Smooth muscle cell of the brain vasculature (primary cell): Measurements from ENCODE around the gene KANSL1.
A peak's percentile ranks its signal among the peaks of the same experiment; 100 is the strongest.
"Not testable (repeated sequence)": the region's sequence is repeated elsewhere in the genome, so short reads cannot be mapped to it uniquely, and the experiment has no call there.

ENCODE experiments used
- DNase-seq: peaks from one replicate; pipeline ENCODE4 v3.0.0-alpha.2; 2012; ENCODE audit warnings: low read depth, low spot score

Gene KANSL1

GRCh38 chr17:46020998-46021397, 172.2 kb downstream of the KANSL1 start:
- no peak for DNase-seq

- no peak for DNase-seq
These were observed 173.0 kb downstream of the KANSL1 start for GRCh38 chr17:46020023-46020761.

- DNase-seq: not testable (repeated sequence)
These were observed 173.8 kb downstream of the KANSL1 start for GRCh38 chr17:46019408-46019925.

GRCh38 chr17:46013502-46014165, 179.6 kb downstream of the KANSL1 start:
- no peak for DNase-seq

GRCh38 chr17:46013127-46013501, 180.1 kb downstream of the KANSL1 start:
- no peak for DNase-seq

GRCh38 chr17:46012506-46013079, 180.6 kb downstream of the KANSL1 start:
- DNase-seq: no peak

- DNase-seq: no peak
These were observed 181.3 kb downstream of the KANSL1 start for GRCh38 chr17:46011711-46012505.

- no peak for DNase-seq
These were observed 182.5 kb downstream of the KANSL1 start for GRCh38 chr17:46010597-46011186.

GRCh38 chr17:46009681-46010596, 183.3 kb downstream of the KANSL1 start:
- no peak for DNase-seq

GRCh38 chr17:46008591-46008990, 184.6 kb downstream of the KANSL1 start:
- no peak for DNase-seq

- DNase-seq: no peak
These were observed 185.7 kb downstream of the KANSL1 start for GRCh38 chr17:46007461-46007965.

- DNase-seq: not testable (repeated sequence)
These were observed 187.1 kb downstream of the KANSL1 start for GRCh38 chr17:46006082-46006481.

GRCh38 chr17:46003907-46004748, 189.1 kb downstream of the KANSL1 start:
- no peak for DNase-seq

GRCh38 chr17:46002973-46003316, 190.3 kb downstream of the KANSL1 start:
- no peak for DNase-seq

GRCh38 chr17:46002311-46002972, 190.8 kb downstream of the KANSL1 start:
- DNase-seq: peak; percentile 44

- no peak for DNase-seq
These were observed 191.6 kb downstream of the KANSL1 start for GRCh38 chr17:46001390-46002310.

- no peak for DNase-seq
These were observed 192.5 kb downstream of the KANSL1 start for GRCh38 chr17:46000757-46001156.

GRCh38 chr17:46000292-46000691, 192.9 kb downstream of the KANSL1 start:
- DNase-seq: no peak
